Medulla oblongata (tissue), 1 donor: Measurements from ENCODE around the gene SH3BP4.

ENCODE experiments used
- DNase-seq: peaks from one replicate; pipeline ENCODE4 v3.0.0-alpha.2; 2015; ENCODE audit errors: extremely low spot score

Gene SH3BP4

GRCh38 chr2:235087832-235088495 is 136.1 kb downstream of the SH3BP4 start:
- DNase-seq: no peak

GRCh38 chr2:235088496-235088921 is 136.7 kb downstream of the SH3BP4 start:
- no peak for DNase-seq

- no peak for DNase-seq
Observed at GRCh38 chr2:235091421-235091820, 139.6 kb downstream of the SH3BP4 start.

- no peak for DNase-seq
Observed at GRCh38 chr2:235091983-235092382, 140.2 kb downstream of the SH3BP4 start.

GRCh38 chr2:235092433-235093223 is 140.8 kb downstream of the SH3BP4 start:
- DNase-seq: no peak

- DNase-seq: no peak
Observed at GRCh38 chr2:235094457-235094856, 142.6 kb downstream of the SH3BP4 start.

GRCh38 chr2:235095569-235095968 is 143.8 kb downstream of the SH3BP4 start:
- DNase-seq: no peak

GRCh38 chr2:235096447-235096846 is 144.6 kb downstream of the SH3BP4 start:
- no peak for DNase-seq

- DNase-seq: no peak
Observed at GRCh38 chr2:235097196-235097595, 145.4 kb downstream of the SH3BP4 start.

GRCh38 chr2:235098269-235098668 is 146.5 kb downstream of the SH3BP4 start:
- DNase-seq: no peak

- DNase-seq: no peak
Observed at GRCh38 chr2:235098736-235099494, 147.1 kb downstream of the SH3BP4 start.

- no peak for DNase-seq
Observed at GRCh38 chr2:235102896-235103295, 151.1 kb downstream of the SH3BP4 start.
